H9 (cell line): ENCODE results near the gene LRMDA. TPM values are rescaled to one million over a fixed set of nuclear protein-coding genes. Genes with fewer than 3 reads are reported as not detected.
A peak's percentile ranks its signal among the peaks of the same experiment; 100 is the strongest.
"Not testable (repeated sequence)": the region's sequence is repeated elsewhere in the genome, so short reads cannot be mapped to it uniquely, and the experiment has no call there.

Experiments
- DNase-seq: peaks from one replicate; pipeline ENCODE4 v3.0.0-alpha.2; 2017
- H2AFZ ChIP-seq: one replicate; pipeline ENCODE4 v1.6.1; 2013; ENCODE audit warnings: mild to moderate bottlenecking, low read length, control low read depth, moderate library complexity
- H2AK5ac ChIP-seq: 2 replicates; pipeline ENCODE4 v1.6.1; 2013; ENCODE audit warnings: low read length, control low read depth, mixed read lengths; ENCODE audit not compliant: insufficient read length
- H2BK120ac ChIP-seq: one replicate; pipeline ENCODE4 v1.6.1; 2013; ENCODE audit warnings: low read depth, mild to moderate bottlenecking, low read length, control low read depth, inconsistent platforms; ENCODE audit not compliant: poor library complexity, severe bottlenecking
- H2BK12ac ChIP-seq: 2 replicates; pipeline ENCODE4 v1.6.1; 2013; ENCODE audit warnings: low read length, control low read depth, mixed read lengths, low read depth; ENCODE audit not compliant: insufficient read length
- H2BK15ac ChIP-seq: 2 replicates; pipeline ENCODE4 v1.6.1; 2013; ENCODE audit warnings: low read depth, low read length, control low read depth
- H2BK20ac ChIP-seq: one replicate; pipeline ENCODE4 v1.6.1; 2013; ENCODE audit warnings: low read depth, mild to moderate bottlenecking, low read length, control low read depth, inconsistent platforms; ENCODE audit not compliant: poor library complexity, severe bottlenecking
- H2BK5ac ChIP-seq: 2 replicates; pipeline ENCODE4 v1.6.1; 2013; ENCODE audit warnings: low read length, control low read depth, mixed read lengths; ENCODE audit not compliant: insufficient read length
- H3K14ac ChIP-seq: 2 replicates; pipeline ENCODE4 v1.6.1; 2013; ENCODE audit warnings: low read length, control low read depth; ENCODE audit not compliant: insufficient read depth
- H3K18ac ChIP-seq: 2 replicates; pipeline ENCODE4 v1.6.1; 2013; ENCODE audit warnings: low read depth, mild to moderate bottlenecking, mixed read lengths, low read length, control low read depth; ENCODE audit not compliant: insufficient read length
- H3K23ac ChIP-seq: 2 replicates; pipeline ENCODE4 v1.6.1; 2013; ENCODE audit warnings: low read length, control low read depth, mixed read lengths, low read depth; ENCODE audit not compliant: insufficient read length
- H3K23me2 ChIP-seq: 2 replicates; pipeline ENCODE4 v1.6.1; 2013; ENCODE audit warnings: low read depth, mild to moderate bottlenecking, mixed read lengths, low read length, control low read depth; ENCODE audit not compliant: insufficient read length, poor library complexity, severe bottlenecking
- H3K27ac ChIP-seq: 2 replicates; pipeline ENCODE4 v1.5.1; 2013; ENCODE audit warnings: low read length, control low read depth, mixed read lengths, low read depth; ENCODE audit not compliant: insufficient read length
- H3K27me3 ChIP-seq: 2 replicates; pipeline ENCODE4 v1.6.1; 2013; ENCODE audit warnings: low read length, control low read depth, inconsistent platforms; ENCODE audit not compliant: insufficient read depth
- H3K4ac ChIP-seq: 2 replicates; pipeline ENCODE4 v1.6.1; 2013; ENCODE audit warnings: low read depth, mild to moderate bottlenecking, control low read depth, inconsistent platforms, low read length, moderate library complexity
- H3K4me1 ChIP-seq: 2 replicates; pipeline ENCODE4 v1.6.1; 2013; ENCODE audit warnings: low read length, control low read depth, inconsistent platforms; ENCODE audit not compliant: insufficient read depth
- H3K4me2 ChIP-seq: 2 replicates; pipeline ENCODE4 v1.6.1; 2013; ENCODE audit warnings: low read length, control low read depth, mixed read lengths; ENCODE audit not compliant: insufficient read length, insufficient read depth
- H3K56ac ChIP-seq: 2 replicates; pipeline ENCODE4 v1.6.1; 2013; ENCODE audit warnings: low read depth, mild to moderate bottlenecking, mixed read lengths, low read length, control low read depth; ENCODE audit not compliant: insufficient read length
- H3K79me1 ChIP-seq: 2 replicates; pipeline ENCODE4 v1.6.1; 2013; ENCODE audit warnings: low read depth, mild to moderate bottlenecking, moderate library complexity, low read length, control low read depth, inconsistent platforms; ENCODE audit not compliant: insufficient read depth, poor library complexity, severe bottlenecking
- H3K79me2 ChIP-seq: 2 replicates; pipeline ENCODE4 v1.6.1; 2013; ENCODE audit warnings: low read length, control low read depth, inconsistent platforms; ENCODE audit not compliant: insufficient read depth
- H3K9ac ChIP-seq: 2 replicates; pipeline ENCODE4 v1.6.1; 2013; ENCODE audit warnings: low read length, control low read depth, mixed read lengths; ENCODE audit not compliant: insufficient read length; ENCODE audit errors: extremely low read depth
- H3K9me3 ChIP-seq: one replicate; pipeline ENCODE4 v1.6.1; 2013; ENCODE audit warnings: low read depth, low read length, inconsistent platforms; ENCODE audit not compliant: control insufficient read depth
- H3T11ph ChIP-seq: one replicate; pipeline ENCODE4 v1.6.1; 2013; ENCODE audit warnings: mild to moderate bottlenecking, low read length, control low read depth, inconsistent platforms
- H4K20me1 ChIP-seq: one replicate; pipeline ENCODE4 v1.6.1; 2013; ENCODE audit not compliant: control insufficient read depth, insufficient read length, insufficient read depth
- H4K5ac ChIP-seq: 2 replicates; pipeline ENCODE4 v1.6.1; 2013; ENCODE audit warnings: low read depth, mild to moderate bottlenecking, mixed read lengths, low read length, control low read depth; ENCODE audit not compliant: insufficient read length
- H4K8ac ChIP-seq: replicated peaks from 2 replicates; pipeline ENCODE4 v1.6.1; 2013; ENCODE audit warnings: low read length, control low read depth, mixed read lengths, low read depth; ENCODE audit not compliant: insufficient read length
- H4K91ac ChIP-seq: 2 replicates; pipeline ENCODE4 v1.6.1; 2013; ENCODE audit warnings: low read depth, mild to moderate bottlenecking, moderate library complexity, mixed read lengths, low read length, control low read depth; ENCODE audit not compliant: insufficient read length
- H3K27ac Mint-ChIP-seq, 3 experiments: 2 replicates in 2 of 3; 3 replicates in 1 of 3; pipeline ENCODE4 v1.8.0; 2020 to 2021; ENCODE audit warnings: mixed read lengths in 3 of 3, mild to moderate bottlenecking in 1 of 3, moderate library complexity in 1 of 3
- H3K27me3 Mint-ChIP-seq: 2 replicates; pipeline ENCODE4 v1.8.0; 2021; ENCODE audit warnings: low read depth, mild to moderate bottlenecking, moderate library complexity, mixed read lengths
- H3K36me3 Mint-ChIP-seq, 3 experiments: 2 replicates in 2 of 3; 3 replicates in 1 of 3; pipeline ENCODE4 v1.8.0; 2020 to 2021; ENCODE audit warnings: low read depth in 3 of 3, mixed read lengths in 3 of 3; ENCODE audit not compliant: insufficient read depth in 1 of 3
- H3K4me1 Mint-ChIP-seq, 2 experiments: 2 replicates each; pipeline ENCODE4 v1.8.0; 2020; ENCODE audit warnings: mixed read lengths in 2 of 2
- H3K4me3 Mint-ChIP-seq, 2 experiments: 2 replicates in 1 of 2; 3 replicates in 1 of 2; pipeline ENCODE4 v1.8.0; 2020 to 2021; ENCODE audit warnings: mild to moderate bottlenecking in 2 of 2, mixed read lengths in 2 of 2, moderate library complexity in 1 of 2
- H3K9me3 Mint-ChIP-seq, 2 experiments: 2 replicates in 1 of 2; 3 replicates in 1 of 2; pipeline ENCODE4 v1.8.0; 2020; ENCODE audit warnings: mild to moderate bottlenecking in 2 of 2, mixed read lengths in 2 of 2, moderate library complexity in 1 of 2
- CTCF ChIP-seq: fragments of 200-600 bp; sonication (generic); conservative IDR thresholded peaks from 3 replicates; pipeline ENCODE4 v1.8.0; 2021; ENCODE audit warnings: antibody characterized with exemption, mild to moderate bottlenecking
- WGBS: extraction: QIAGEN DNeasy Blood & Tissue Kit; methylation state at CpG from one replicate; pipeline ENCODE4 v1.1.7; 2013; ENCODE audit warnings: missing lambda C conversion rate, low lambda C conversion rate, mixed read lengths; ENCODE audit not compliant: insufficient read length; ENCODE audit errors: extremely low coverage; 5-methylcytosine and 5-hydroxymethylcytosine counted together
- total RNA-seq: library from RNA; stranded (reverse); gene quantifications from 2 replicates; pipeline ENCODE4 v1.2.1, GENCODE V29; 2021

The LRMDA gene
- total RNA-seq, 1 experiment from 2014 or later = 1.8 TPM

- Histone ChIP-seq H3K23ac (no peak overlapping the region), H3K14ac (no peak overlapping the region), H3K79me2 (no peaks in the 10 kb centered on the region), H2AFZ (no peak overlapping the region), H3K4me2 (no peak overlapping the region), H3K4me1 (no peaks in the 10 kb centered on the region), H4K91ac (no peak overlapping the region), H2BK120ac (no peak overlapping the region), H3K9ac (no peak overlapping the region), H3K56ac (no peak overlapping the region), H3K27ac (no peak overlapping the region), H2BK15ac (no peak overlapping the region), H3K23me2 (no peaks in the 10 kb centered on the region), H4K5ac (no peak overlapping the region), H2BK12ac (no peak overlapping the region), H4K8ac (no peak overlapping the region), H2BK5ac (no peak overlapping the region), H3K27me3 (no peaks in the 10 kb centered on the region), H3K79me1 (no peaks in the 10 kb centered on the region), H4K20me1 (no peaks in the 10 kb centered on the region), H3K18ac (no peak overlapping the region), H3K4ac (no peak overlapping the region), H3K9me3 (no peaks in the 10 kb centered on the region), H3T11ph (no peak overlapping the region), H2BK20ac (no peak overlapping the region), H2AK5ac (no peak overlapping the region)
- Mint-ChIP-seq H3K27me3 (no peaks in the 10 kb centered on the region), H3K9me3 (no peaks in the 10 kb centered on the region), H3K4me1 (peaks cover 8 to 9% of the 10 kb centered on the region in 2 experiments), H3K36me3 (no peaks in the 10 kb centered on the region; a peak in 1 of 7 replicates), H3K27ac (peak overlapping the region in 1 of 3 experiments; percentile 23; a peak in 1 of 7 replicates), H3K4me3 (no peak overlapping the region)
- no peak for TF ChIP-seq CTCF
- no CpG with 5 or more reads among the region's 3 CpGs for WGBS
- DNase-seq = no peak
Measured at GRCh38 chr10:76583711-76584161, 1152.3 kb downstream of the LRMDA start.

- H2BK5ac ChIP-seq, H3K27me3 ChIP-seq, H3K79me2 ChIP-seq, H3K27me3 Mint-ChIP-seq, H3T11ph ChIP-seq, H3K23ac ChIP-seq, H4K5ac ChIP-seq, H3K56ac ChIP-seq, H3K9me3 ChIP-seq, H4K91ac ChIP-seq, H3K18ac ChIP-seq, H2AFZ ChIP-seq, H3K4me1 Mint-ChIP-seq, H3K4me2 ChIP-seq, H3K4me3 Mint-ChIP-seq, H3K79me1 ChIP-seq, H4K20me1 ChIP-seq, H3K9ac ChIP-seq, H3K27ac Mint-ChIP-seq, H3K36me3 Mint-ChIP-seq, H3K27ac ChIP-seq, DNase-seq, H3K23me2 ChIP-seq, H3K4ac ChIP-seq, H2BK12ac ChIP-seq, H2AK5ac ChIP-seq, H2BK20ac ChIP-seq, H2BK120ac ChIP-seq, H3K4me1 ChIP-seq, H3K9me3 Mint-ChIP-seq, H2BK15ac ChIP-seq, H4K8ac ChIP-seq, H3K14ac ChIP-seq: not testable (repeated sequence)
- no CpG with 5 or more reads among the region's 9 CpGs for WGBS
Measured at GRCh38 chr10:76584466-76584865, 1153.0 kb downstream of the LRMDA start.
